ENCODE measurements around the gene KBTBD2. TPM values are rescaled to one million over a fixed set of nuclear protein-coding genes. Genes with fewer than 3 reads are reported as not detected.
A peak's percentile ranks its signal among the peaks of the same experiment; 100 is the strongest.
"Not testable (repeated sequence)": the region's sequence is repeated elsewhere in the genome, so short reads cannot be mapped to it uniquely, and the experiment has no call there.

Gene KBTBD2
- total RNA-seq, 6 experiments from 2014 or later: 20.8 to 24.5 (median 22.0) TPM

- no peak for DNase-seq
- Mint-ChIP-seq H3K4me1 (ENCODE audit: low read depth) (peaks cover 8% of the 10 kb centered on the region), H3K9me3 (no peaks in the 10 kb centered on the region), H3K27me3 (ENCODE audit: insufficient read depth) (peaks cover 4% of the 10 kb centered on the region; the same call in 1 of the 2 replicates), H3K4me3 (no peak overlapping the region), H3K36me3 (ENCODE audit: low read depth) (no peaks in the 10 kb centered on the region), H3K27ac (no peak overlapping the region)
- TF ChIP-seq CTCF (IDR thresholded peaks at IDR 0.05): no peak
Measured at GRCh38 chr7:32900433-32900995, 9.0 kb upstream of the KBTBD2 start.

GRCh38 chr7:32897376-32897775, 5.8 kb upstream of the KBTBD2 start:
- H3K36me3 Mint-ChIP-seq (ENCODE audit: low read depth); DNase-seq; H3K27me3 Mint-ChIP-seq (ENCODE audit: insufficient read depth); H3K4me3 Mint-ChIP-seq; H3K27ac Mint-ChIP-seq; H3K9me3 Mint-ChIP-seq: not testable (repeated sequence)
- H3K4me1 Mint-ChIP-seq (ENCODE audit: low read depth): peaks cover 20% of the 10 kb centered on the region

- no peak overlapping the region for H3K27ac Mint-ChIP-seq
- no peaks in the 10 kb centered on the region for H3K9me3 Mint-ChIP-seq
- TF ChIP-seq CTCF (IDR thresholded peaks at IDR 0.05): no peak
- H3K4me3 Mint-ChIP-seq: no peak overlapping the region
- no peak for DNase-seq
- H3K36me3 Mint-ChIP-seq (ENCODE audit: low read depth): no peaks in the 10 kb centered on the region
- H3K27me3 Mint-ChIP-seq (ENCODE audit: insufficient read depth): peaks cover 2% of the 10 kb centered on the region
- H3K4me1 Mint-ChIP-seq (ENCODE audit: low read depth): peaks cover 22% of the 10 kb centered on the region
Measured at GRCh38 chr7:32896564-32897347, 5.2 kb upstream of the KBTBD2 start.

- H3K27me3 Mint-ChIP-seq (ENCODE audit: insufficient read depth): peaks cover 5% of the 10 kb centered on the region
- DNase-seq: no peak
- no peaks in the 10 kb centered on the region for H3K9me3 Mint-ChIP-seq
- H3K36me3 Mint-ChIP-seq (ENCODE audit: low read depth): peaks cover 5% of the 10 kb centered on the region; the same call in 1 of the 2 replicates
- no peak for TF ChIP-seq CTCF (IDR thresholded peaks at IDR 0.05)
- no peak overlapping the region for H3K4me3 Mint-ChIP-seq
- H3K27ac Mint-ChIP-seq: no peak overlapping the region
- H3K4me1 Mint-ChIP-seq (ENCODE audit: low read depth): peaks cover 31% of the 10 kb centered on the region
Measured at GRCh38 chr7:32894171-32894570, 2.6 kb upstream of the KBTBD2 start.

GRCh38 chr7:32893722-32894121, 2.2 kb upstream of the KBTBD2 start:
- peaks cover 8% of the 10 kb centered on the region; the same call in 1 of the 2 replicates for H3K36me3 Mint-ChIP-seq (ENCODE audit: low read depth)
- H3K27ac Mint-ChIP-seq: peak overlapping the region; percentile 95
- DNase-seq: no peak
- TF ChIP-seq CTCF (IDR thresholded peaks at IDR 0.05): no peak
- H3K4me1 Mint-ChIP-seq (ENCODE audit: low read depth): peaks cover 33% of the 10 kb centered on the region
- H3K27me3 Mint-ChIP-seq (ENCODE audit: insufficient read depth): peaks cover 4% of the 10 kb centered on the region
- no peaks in the 10 kb centered on the region for H3K9me3 Mint-ChIP-seq
- H3K4me3 Mint-ChIP-seq: no peak overlapping the region

GRCh38 chr7:32893207-32893524, 1.6 kb upstream of the KBTBD2 start:
- Mint-ChIP-seq H3K36me3 (ENCODE audit: low read depth) (peaks cover 9% of the 10 kb centered on the region; the same call in 1 of the 2 replicates), H3K27me3 (ENCODE audit: insufficient read depth) (peaks cover 4% of the 10 kb centered on the region), H3K9me3 (no peaks in the 10 kb centered on the region), H3K27ac (peak overlapping the region; percentile 95), H3K4me1 (ENCODE audit: low read depth) (peaks cover 39% of the 10 kb centered on the region), H3K4me3 (peak overlapping the region; percentile 91; the same call in 1 of the 2 replicates)
- no peak for TF ChIP-seq CTCF (IDR thresholded peaks at IDR 0.05)
- DNase-seq: no peak
